ENCODE data around the gene LCN12.

The LCN12 gene

DNA sequence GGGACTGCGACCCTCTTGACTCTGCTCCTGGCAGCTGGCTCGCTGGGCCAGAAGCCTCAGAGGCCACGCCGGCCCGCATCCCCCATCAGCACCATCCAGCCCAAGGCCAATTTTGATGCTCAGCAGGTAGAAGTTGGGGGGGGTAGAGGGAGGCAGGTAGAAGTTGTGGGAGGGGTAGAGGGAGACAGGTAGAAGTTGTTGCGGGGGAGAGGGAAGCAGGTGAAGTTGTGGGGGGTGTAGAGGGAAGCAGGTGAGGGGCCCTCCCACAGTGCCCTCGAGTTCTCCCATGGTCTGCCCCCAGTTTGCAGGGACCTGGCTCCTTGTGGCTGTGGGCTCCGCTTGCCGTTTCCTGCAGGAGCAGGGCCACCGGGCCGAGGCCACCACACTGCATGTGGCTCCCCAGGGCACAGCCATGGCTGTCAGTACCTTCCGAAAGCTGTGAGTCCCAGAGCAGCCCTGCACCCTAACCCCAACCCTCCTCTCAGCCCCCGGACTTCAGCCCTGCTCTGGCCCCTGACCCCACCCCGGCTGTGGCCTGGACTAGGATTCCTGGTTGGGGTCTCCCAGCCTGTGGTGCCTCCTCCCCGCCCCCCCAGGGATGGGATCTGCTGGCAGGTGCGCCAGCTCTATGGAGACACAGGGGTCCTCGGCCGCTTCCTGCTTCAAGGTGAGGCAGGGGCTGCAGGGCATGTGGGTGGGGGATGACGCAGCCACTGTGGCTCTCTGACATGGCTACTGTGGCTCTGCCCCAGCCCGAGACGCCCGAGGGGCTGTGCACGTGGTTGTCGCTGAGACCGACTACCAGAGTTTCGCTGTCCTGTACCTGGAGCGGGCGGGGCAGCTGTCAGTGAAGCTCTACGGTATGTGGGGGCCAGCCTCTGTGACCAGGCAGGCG is 6.5 kb upstream of the LCN12 start:
- no peak for DNase-seq (ENCODE audit: low read depth)

DNA sequence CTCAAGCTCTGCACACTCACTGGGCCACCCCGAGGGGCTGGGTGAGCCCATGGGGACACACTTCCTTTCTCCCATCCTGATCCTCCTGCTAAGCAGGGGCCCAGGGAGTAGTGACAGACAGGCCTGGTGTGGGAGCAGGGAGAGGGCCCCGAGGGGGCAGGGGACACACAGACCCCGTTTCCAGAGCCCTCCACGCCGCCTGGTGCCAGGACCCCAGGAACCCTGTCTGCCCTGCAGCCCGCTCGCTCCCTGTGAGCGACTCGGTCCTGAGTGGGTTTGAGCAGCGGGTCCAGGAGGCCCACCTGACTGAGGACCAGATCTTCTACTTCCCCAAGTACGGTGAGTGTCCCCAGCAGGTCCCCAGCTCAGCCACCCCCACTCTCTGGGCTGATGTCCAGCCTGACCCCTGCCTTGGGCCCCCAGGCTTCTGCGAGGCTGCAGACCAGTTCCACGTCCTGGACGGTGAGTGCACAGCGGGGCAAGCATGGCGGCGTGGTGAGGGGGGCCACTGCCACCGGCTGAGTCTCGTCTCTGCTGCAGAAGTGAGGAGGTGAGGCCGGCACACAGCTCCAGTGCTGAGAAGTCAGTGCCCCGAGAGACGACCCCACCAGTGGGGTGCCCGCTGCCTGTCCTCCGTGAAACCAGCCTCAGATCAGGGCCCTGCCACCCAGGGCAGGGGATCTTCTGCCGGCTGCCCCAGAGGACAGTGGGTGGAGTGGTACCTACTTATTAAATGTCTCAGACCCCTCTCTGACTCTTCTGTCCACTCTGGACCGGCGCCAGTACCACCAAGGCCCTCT is 5.6 kb upstream of the LCN12 start:
- no peak for DNase-seq (ENCODE audit: low read depth)

DNA sequence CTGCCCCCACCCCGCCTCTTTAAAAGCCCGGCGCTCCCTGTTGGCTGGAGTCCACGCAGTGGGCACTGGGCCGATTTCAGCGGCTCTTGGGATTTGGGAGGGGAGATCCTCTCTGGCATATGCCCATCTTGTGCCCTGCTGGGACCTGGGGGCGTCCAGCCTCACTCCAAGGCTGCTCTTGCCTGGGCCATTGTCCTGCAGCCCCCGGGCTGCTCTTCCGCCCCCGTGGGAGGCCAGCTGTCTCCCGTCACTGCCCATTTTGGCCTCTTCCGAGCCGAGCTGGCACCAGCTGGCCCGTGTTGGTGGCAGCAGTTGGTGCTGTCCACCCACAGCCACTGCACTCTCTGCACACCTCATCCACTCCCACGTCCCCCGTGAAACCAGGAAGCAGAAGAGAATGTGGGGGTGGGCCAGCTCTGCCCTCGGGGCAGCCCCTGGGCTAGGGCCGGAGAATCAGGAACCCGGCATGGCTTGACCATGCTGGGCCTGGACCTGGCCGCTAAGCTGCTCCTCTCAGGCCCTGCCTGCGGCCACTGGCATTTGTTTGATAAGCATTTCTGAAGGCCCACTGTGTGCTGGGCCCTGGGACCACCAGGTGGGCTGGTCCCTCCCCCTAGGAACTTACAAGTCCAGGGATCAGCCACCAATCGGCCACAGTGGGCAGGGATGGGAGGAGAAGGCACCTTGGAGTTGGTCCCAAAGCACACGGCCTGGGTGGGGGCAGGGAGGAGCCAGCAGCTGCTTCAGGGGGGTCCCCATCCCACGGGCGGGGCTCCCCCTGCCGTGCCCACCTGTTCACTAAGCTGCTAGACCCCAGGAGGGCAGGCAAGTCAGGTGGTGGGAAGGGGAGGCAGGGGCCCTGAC is 4.8 kb upstream of the LCN12 start:
- no peak for DNase-seq (ENCODE audit: low read depth)

DNA sequence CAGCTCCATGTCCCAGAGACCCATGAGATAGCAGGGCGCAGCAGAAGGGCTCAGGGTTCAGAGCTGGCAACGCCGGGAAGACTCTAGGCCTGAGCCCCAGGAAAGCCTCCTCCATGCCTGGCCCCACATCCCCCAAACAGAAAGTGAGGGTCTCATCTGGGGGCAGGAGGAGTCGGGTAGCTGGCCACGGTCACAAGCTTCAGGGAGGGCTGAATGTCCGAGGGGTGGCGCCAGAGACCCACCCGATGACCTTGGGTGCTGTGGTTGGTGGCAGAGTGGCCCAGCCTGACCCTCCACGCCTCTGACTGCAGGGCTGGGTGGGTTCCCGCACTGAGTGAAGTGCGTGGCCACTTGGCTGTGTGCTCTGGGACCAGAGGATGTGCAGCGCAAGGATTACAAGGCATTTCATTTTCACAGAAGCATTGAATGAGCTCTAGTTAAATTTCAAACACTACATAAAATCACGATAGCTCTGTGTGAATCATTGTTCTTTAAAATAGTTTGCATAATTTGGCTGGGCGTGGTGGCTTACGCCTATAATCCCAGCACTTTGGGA is 4.0 kb upstream of the LCN12 start:
- DNase-seq (ENCODE audit: low read depth) = no peak

DNA sequence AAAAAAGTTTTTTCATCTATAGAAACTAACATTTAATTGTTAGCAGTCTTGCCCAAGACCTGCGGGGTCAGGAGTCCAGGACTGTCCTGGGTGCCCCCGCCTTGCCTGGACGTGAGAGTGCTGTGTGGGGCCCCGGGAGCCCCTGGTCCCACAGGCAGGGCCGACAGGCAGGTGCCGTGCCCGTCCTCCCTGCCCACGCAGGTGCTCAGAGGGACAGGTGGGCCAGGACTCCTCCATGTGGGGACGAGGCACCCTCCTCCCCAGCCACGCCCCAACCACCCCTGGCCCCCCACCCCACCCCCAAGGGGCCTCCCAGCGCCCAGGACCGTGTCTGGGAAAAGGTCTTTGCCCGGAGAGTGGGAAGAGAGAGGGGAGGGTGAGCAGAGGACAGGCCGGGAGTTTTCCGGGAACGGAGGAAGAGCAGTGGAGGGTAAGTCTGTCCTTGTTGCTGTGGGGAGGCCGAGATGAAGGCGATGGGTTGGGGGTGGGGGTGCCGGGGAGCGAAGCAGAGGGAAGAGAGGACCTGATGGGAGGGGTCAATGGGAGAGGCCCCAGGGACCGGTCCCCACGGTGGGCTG is 2.7 kb upstream of the LCN12 start:
- no peak for DNase-seq (ENCODE audit: low read depth)

DNA sequence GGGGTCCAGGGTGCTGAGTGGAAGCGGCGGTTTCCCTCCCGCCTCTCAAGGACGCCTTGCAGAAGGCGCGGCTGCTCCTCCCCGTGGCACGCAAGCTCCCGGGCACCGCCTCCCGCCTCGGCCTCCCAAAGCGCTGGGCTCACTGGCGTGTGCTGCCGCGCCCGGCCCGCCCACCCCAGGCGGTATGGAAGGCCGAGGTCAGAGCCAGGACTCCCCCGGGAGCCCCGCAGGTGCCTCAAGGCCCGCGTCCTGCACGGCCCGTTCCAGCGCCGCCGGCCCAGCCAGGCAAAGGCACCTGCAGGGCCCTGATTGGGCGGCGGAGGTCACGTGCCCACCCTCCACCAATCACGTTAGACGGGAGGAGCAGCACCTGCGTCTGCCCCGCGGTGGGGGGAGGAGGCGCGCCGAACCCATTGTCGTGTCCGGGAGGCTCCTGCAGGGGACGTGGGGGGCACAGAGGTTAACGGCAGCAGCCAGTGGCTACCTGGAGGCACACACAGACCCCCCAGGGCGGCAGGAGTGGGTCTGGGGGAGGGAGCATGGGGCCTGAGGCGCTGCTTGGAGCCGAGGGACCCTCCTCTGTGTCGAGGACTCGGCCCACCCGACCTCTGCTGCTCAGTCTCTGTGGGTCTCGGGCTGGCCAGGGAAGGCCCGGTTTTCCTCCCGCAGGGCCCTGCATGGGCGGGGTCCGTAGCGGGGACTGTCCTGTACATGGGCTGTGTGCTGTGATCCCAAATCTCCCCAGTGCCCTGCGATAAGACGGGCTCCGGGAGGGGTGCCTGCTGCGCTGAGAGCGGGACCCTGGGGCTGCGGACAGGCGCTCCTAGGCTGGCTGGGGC is 2.0 kb upstream of the LCN12 start:
- DNase-seq (ENCODE audit: low read depth) = peak; percentile 94

DNA sequence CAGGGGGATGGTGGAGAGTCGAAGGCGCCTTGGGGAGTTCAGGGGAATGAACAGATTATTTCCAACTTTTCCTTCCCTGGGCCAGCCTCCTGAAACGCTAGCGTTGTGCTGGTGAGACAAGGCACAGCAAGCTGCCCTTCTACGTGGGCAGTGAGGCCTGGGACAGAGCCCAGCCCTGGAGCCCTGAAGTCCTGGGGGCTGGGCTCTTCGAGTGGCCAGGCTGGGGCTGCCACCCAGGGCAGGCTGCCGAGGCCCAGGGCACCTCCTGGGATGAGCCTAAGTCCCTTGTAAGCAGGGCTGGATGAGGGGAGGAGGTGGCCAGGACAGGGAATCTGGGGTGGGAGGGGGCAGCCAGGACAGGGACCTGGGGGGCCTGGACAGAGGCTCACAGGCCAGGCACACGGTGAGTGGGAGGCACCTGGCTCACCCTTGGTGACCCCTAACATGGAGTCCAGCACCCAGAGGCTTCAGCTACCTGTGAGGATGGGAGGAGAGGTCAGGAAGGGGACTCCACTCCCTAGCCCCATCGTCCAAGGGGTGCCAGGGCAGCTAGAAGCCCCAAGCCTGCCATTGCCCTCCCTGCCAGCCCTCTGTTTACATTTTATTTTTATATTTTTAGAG is 1.3 kb upstream of the LCN12 start:
- no peak for DNase-seq (ENCODE audit: low read depth)

DNA sequence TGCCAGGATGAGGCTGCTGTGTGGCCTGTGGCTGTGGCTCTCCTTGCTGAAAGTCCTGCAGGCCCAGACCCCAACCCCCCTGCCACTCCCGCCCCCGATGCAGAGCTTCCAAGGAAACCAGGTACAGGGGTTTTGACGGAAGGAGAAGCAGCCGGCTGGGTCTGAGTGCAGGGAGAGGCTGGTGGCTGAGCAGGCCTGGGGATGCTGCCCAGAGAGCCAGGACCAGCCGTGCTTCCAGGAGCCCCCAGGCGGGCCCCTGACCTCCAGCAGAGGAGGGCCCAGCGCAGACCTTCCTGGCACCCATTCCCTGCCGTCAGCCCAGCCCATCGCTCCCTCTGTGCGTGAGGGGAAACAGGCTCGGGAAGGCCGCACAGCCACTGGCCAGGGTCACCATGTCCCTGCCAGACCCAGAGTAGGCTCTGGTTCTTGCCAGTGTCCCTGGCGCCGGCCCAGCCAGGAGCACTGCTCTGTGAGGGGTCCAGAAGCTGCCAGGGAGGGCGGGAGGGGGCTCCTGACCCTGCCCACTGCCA is 313 bp downstream of the LCN12 start:
- no peak for DNase-seq (ENCODE audit: low read depth)

DNA sequence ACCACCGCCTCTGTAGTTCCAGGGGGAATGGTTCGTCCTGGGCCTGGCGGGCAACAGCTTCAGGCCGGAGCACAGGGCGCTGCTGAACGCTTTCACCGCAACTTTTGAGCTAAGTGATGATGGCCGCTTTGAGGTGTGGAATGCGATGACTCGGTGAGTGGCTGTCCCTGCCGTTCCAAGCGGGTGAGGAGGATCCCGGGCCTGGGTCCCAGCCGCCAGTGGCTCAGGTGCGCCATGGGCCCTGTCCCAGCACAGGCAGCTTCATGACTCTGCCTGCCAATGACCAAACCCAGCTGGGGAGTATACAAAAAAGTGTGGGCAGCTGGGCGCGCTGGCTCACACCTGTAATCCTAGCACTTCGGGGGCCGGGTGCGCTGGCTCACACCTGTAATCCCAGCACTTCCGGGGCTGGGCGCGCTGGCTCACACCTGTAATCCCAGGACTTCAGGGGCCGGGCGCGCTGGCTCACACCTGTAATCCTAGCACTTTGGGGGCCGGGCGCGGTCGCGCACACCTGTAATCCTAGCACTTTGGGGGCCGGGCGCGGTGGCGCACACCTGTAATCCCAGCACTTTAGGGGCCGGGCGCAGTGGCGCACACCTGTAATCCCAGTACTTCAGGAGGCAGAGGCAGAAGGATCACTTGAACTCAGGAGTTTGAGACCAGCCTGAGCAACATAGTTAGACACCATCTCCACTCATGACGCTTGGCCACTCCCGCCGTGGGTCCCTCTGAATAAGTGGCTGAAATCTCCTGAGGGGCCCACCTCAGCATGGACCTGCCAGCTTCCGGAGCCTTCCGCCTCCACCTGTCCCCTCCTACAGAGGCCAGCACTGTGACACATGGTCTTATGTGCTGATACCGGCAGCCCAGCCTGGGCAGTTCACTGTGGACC is 1.1 kb downstream of the LCN12 start:
- DNase-seq (ENCODE audit: low read depth) = no peak

DNA sequence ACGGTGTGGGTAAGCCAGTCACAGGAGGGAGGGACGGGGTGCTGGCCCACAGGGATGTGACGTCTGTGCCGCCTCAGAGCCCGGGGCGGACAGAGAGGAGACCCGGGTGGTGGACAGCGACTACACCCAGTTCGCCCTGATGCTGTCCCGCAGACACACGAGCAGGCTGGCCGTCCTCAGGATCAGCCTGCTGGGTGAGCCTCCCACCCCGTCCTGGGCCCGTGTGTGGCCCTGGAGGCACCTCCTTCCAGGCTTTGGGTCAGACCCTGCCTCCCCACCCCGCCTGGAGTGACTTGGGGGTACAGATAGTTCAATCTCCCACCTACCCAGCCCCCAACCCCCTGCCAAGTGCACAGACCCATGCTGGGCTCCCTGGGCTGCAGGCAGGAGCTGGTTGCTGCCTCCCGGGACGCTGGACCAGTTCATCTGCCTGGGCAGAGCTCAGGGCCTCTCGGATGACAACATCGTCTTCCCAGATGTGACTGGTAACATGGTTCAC is 1.7 kb downstream of the LCN12 start:
- no peak for DNase-seq (ENCODE audit: low read depth)

DNA sequence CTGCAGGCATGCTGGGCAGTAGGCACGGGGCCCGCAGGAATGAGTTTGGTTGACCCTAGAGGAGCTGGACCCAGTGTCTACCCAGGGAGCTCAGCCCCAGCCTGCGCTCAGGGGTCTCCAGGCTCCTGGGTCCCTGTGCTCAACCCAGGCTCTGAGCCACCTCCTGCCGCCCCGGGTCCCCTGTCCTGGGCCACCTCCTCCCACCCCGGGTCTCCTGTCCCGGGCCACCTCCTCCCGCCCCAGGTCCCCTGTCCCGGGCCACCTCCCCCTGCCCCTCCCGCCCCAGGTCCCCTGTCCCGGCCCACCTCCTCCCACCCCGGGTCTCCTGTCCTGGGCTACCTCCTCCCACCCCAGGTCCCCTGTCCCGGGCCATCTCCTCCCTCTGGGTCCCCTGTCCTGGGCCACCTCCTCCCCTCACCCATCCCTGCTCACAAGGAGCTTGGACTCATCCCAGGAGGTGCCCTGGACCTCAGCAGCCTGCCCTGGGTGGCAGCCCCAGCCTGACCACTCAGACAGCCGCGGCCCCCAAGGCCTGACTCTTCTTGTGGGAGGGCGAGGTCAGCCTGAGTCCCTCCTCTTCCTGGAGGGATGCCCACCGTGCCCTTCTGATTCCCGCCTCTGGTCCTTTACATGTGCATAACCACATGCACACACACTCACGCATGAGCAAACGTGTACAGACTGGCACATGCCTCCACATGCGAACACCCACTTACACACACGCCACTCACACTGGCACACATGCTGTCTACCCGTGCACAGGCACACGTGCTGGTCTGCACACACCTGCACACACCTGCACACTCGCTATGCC is 2.4 kb downstream of the LCN12 start:
- DNase-seq (ENCODE audit: low read depth) = no peak

DNA sequence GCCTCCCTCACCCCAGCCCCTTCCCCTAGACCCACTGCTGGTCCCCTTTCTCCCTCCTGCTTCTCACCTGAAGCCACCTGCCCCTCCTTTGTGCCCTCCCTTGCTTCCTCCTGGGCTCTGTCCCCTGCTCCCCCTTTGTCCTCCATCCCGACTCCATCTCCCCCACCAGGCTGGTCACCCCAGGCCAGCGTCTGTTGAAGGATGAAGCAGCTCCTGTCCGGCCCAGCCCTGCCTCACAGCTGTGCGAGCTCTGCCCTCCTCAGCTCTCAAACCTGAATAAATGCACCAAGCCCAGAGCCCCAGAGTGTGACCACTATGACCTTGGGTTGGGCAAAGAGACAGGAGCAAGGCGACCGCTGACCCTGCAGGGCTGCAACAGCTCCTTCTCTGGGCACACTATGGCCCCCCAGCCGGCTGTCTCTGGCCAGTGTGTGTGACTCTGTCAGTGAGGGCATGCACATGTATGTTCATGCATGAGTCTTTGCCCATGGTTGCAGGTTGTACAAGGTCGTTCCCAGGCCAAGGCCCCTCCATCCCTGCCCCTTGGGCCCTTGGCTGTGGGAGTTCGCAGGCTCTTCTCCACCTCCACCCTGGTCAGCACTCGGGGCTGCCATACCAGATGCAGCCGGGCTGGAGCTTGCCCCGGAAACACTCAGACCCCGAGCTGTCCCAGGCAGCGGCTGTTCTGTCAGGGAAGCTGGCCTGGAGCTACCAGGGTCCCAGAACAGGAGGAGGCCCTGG is 3.3 kb downstream of the LCN12 start:
- DNase-seq (ENCODE audit: low read depth) = no peak

DNA sequence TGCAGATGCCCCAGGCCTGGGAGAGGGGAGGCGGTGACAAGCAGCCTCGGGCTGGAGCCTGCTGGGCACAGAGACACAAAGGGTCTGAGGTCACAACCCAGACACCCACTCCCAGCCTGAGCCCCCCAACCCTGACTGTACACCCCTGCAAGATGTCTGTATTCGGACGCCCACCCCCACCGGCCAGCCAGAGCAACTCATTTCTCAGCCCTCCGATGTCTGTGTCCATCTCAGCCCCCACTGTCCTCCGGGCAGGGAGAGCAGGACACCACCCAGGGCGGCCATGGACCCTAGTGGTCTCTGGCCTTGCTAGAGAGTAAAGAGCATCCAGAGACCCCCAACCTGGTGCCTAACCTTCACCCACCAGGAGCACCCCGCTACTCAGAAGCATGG is 3.9 kb downstream of the LCN12 start:
- no peak for DNase-seq (ENCODE audit: low read depth)

DNA sequence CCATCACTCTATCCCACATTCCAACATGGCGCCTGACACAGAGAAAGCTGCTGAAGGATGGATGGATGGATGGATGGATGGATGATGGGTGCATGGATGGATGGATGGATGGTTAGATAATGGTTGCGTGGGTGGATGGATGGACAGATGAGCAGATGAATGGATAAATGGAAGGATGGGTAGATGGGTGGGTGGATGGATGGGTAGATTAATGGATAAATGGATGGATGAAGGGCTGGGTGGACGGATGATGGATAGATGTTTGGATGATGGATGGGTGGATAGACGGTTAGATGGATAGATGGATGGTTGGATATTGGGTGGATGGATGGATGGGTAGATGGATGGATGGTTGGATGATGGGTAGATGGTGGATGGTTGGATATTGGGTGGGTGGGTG is 4.5 kb downstream of the LCN12 start:
- DNase-seq (ENCODE audit: low read depth) = no peak

DNA sequence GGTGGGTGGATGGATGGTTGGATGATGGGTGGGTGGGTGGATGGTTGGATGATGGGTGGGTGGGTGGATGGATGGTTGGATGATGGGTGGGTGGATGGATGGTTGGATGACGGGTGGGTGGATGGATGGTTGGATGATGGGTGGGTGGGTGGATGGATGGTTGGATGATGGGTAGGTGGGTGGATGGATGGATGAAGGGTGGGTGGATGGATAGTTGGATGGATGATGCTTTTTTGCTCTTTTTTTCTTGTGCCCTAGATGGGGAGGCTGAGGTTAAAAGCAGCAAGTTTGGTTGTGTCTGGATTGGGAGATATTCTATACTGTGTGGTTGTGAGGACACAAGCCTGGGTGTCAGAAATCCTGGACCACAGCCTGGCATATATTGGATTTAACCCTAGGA is 5.4 kb downstream of the LCN12 start:
- DNase-seq (ENCODE audit: low read depth) = no peak

DNA sequence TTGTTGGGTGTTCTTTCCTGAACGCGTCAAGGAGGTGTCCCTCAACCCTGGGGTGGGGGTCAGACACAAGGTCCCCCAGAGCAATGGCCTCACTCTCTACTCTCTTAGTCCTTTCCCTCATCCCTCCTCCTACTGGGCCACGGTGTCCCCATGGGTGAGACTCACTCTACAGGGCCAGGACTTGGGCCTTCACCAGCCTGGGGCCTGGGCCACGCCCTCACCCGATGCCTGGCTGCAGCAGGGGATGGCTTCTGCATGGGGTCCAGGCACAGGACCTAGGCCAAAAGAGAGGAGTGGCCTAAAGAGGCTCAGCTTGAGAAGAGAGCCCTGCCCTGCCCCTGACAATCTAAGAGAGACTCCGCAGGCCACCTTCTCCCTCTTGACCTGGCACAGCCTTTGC is 5.8 kb downstream of the LCN12 start:
- no peak for DNase-seq (ENCODE audit: low read depth)

DNA sequence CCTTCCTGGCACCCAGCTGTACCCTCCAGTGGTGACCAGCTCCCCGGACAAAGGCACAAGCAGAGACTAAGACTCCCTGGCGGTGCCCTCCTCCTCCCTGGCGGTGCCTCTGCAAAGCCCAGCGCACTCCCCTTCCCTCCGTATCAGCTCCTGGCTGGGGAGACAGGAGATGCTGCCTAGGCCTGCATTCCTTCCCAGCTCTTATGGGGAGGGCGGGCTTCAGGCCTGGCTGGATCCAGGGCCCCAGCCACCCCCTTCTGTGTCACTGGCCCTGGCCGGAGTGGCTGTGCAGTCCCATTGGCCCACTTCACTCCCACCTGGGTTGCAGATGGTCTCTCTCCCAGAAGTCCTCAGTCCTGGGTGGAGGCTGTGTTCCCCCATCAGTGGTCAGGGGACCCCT is 6.4 kb downstream of the LCN12 start:
- DNase-seq (ENCODE audit: low read depth) = no peak

Data from activated T-helper 9 cell treated with anti-CD3 and anti-CD28 coated beads, Interleukin-2, amount 50 U/mL, for 16 hours (primary cell).